ENCODE data around the gene ATE1. TPM values are rescaled to one million over a fixed set of nuclear protein-coding genes. Genes with fewer than 3 reads are reported as not detected.
A peak's percentile ranks its signal among the peaks of the same experiment; 100 is the strongest.
"Not testable (repeated sequence)": the region's sequence is repeated elsewhere in the genome, so short reads cannot be mapped to it uniquely, and the experiment has no call there.

ATE1 gene
- polyA plus RNA-seq, 2 of the 4 experiments (the other 2 are of a cell fraction), result 27.2 to 58.8 TPM

GRCh38 chr10:121930268-121931085 is 2.6 kb upstream of the ATE1 start:
- FAIRE-seq; POLR2A ChIA-PET; H3K4me3 ChIP-seq; ATAC-seq; H3K9me3 ChIP-seq; DNase-seq (ENCODE audit: low read depth in 1 of 2, low spot score in 1 of 2): not testable (repeated sequence)
- TF ChIP-seq ATOH8 (CRISPR knock-in tag; IDR thresholded peaks at IDR 0.05; ENCODE audit: low read depth), result peak; percentile 66; the same call in 1 of the 2 replicates
- peak; percentile 95 for TF ChIP-seq EHF (CRISPR knock-in tag; IDR thresholded peaks at IDR 0.05)
- TF ChIP-seq FOXS1 (CRISPR knock-in tag; IDR thresholded peaks at IDR 0.05), result peak; percentile 89; the same call in 1 of the 2 replicates
- peak; percentile 93 for TF ChIP-seq HEYL (CRISPR knock-in tag; IDR thresholded peaks at IDR 0.05)
- TF ChIP-seq HOXB13 (CRISPR knock-in tag; IDR thresholded peaks at IDR 0.05; ENCODE audit: low read depth), result peak; percentile 91
- TF ChIP-seq ZSCAN20 (CRISPR knock-in tag; IDR thresholded peaks at IDR 0.05), result peak; percentile 95
- peak; percentile 90 for TF ChIP-seq ZNF302 (CRISPR knock-in tag; IDR thresholded peaks at IDR 0.05)
- WGBS (ENCODE audit: missing lambda C conversion rate), result 52% methylated on average over 11 of the region's 11 CpGs
- H3K27ac ChIP-seq, result peak overlapping the region; percentile 70 to 97
- CTCF ChIA-PET, result interaction anchor here (0.8 kb wide), 1 partner anchor 212 kb away, joined by 5 read pairs; no protein-coding TSS in a partner anchor
- peaks cover 54% of the 10 kb centered on the region for H3K4me1 ChIP-seq
- peak overlapping the region; percentile 49 for H3K4me2 ChIP-seq

DNA sequence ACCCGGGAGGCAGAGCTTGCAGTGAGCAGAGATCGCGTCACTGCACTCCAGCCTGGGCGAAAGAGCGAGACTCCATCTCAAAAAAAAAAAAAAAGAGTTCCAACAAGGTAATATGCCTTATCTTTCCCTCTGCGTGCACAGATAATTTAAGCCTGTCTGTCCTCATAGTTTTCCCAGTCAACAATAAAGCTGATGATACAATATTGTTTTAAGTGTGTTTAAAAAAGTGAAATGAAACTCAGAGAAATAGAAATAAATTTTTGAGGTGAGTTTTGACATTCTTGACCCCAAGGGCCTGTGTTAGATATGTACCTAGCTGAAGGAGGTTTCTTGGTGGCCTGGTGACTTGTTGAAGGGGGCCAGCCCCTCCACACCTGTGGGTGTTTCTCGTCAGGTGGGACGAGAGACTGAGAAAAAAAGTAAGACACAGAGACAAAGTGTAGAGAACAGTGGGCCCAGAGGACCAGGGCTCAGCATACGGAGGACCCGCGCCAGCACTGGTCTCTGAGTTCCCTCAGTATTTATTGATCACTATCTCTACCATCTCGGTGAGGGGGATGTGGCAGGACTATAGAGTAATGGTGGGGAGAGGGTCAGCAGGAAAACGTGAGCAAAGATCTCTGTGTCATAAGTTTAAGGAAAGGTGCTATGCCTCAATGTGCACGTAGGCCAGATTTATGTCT is 1.9 kb upstream of the ATE1 start:
- 85% methylated on average over 14 of the region's 14 CpGs for WGBS (ENCODE audit: missing lambda C conversion rate)
- H3K9me3 ChIP-seq; FAIRE-seq; H3K4me3 ChIP-seq; DNase-seq (ENCODE audit: low read depth in 1 of 2, low spot score in 1 of 2); ATAC-seq; POLR2A ChIA-PET: not testable (repeated sequence)
- peaks cover 46% of the 10 kb centered on the region for H3K4me1 ChIP-seq
- H3K4me2 ChIP-seq, result peak overlapping the region; percentile 49; the same call in 2 of the 3 replicates
- CTCF ChIA-PET, result interaction anchor here (0.6 to 0.8 kb wide), 2 partner anchors 17 to 213 kb away, joined by 4 to 5 read pairs; no protein-coding TSS in a partner anchor
- H3K27ac ChIP-seq, result peak overlapping the region; percentile 70 to 97

DNA sequence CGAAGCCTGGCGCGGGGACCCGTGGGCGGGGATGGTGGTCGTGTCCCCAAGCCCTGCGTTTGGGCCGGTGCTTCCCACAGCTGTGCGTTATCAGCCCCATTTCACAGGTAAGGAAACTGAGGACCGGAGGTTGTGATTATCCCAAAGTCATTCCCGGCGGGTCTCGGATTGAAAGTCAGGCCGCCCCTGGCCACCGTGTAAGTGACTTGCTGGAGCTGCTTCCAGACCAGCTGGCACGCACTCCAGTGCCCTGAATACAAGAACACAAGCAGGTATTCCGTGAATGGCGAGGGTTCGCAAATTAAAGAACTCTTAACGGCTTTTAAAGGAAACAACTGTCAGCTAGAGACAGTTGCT is 675 bp upstream of the ATE1 start:
- no peak for TF ChIP-seq TFCP2L1 (CRISPR knock-in tag; IDR thresholded peaks at IDR 0.05)
- no peak for TF ChIP-seq CHD2 (IDR thresholded peaks at IDR 0.05; ENCODE audit: low read length, partially characterized antibody)
- TF ChIP-seq CHD4 (IDR thresholded peaks at IDR 0.05; ENCODE audit: borderline replicate concordance), result peak; percentile 94
- TF ChIP-seq RCOR1 (IDR thresholded peaks at IDR 0.05; ENCODE audit: low read depth, low read length), result 0 out of 2 replicates have a peak, but pooled peaks have one; percentile 39
- 0 out of 3 replicates have a peak, but pooled peaks have one; percentile 9 for TF ChIP-seq SMC3 (IDR thresholded peaks at IDR 0.05)
- no peak for TF ChIP-seq ATOH8 (CRISPR knock-in tag; IDR thresholded peaks at IDR 0.05; ENCODE audit: low read depth)
- TF ChIP-seq HDAC2 (IDR thresholded peaks at IDR 0.05), result peak; percentile 95
- peak; percentile 99 for TF ChIP-seq KDM1A (IDR thresholded peaks at IDR 0.05; ENCODE audit: low read depth)
- TF ChIP-seq POLR2A (IDR thresholded peaks at IDR 0.05; ENCODE audit: low read length), result peak; percentile 12; the same call in 1 of the 2 replicates
- TF ChIP-seq, protein P1, sequence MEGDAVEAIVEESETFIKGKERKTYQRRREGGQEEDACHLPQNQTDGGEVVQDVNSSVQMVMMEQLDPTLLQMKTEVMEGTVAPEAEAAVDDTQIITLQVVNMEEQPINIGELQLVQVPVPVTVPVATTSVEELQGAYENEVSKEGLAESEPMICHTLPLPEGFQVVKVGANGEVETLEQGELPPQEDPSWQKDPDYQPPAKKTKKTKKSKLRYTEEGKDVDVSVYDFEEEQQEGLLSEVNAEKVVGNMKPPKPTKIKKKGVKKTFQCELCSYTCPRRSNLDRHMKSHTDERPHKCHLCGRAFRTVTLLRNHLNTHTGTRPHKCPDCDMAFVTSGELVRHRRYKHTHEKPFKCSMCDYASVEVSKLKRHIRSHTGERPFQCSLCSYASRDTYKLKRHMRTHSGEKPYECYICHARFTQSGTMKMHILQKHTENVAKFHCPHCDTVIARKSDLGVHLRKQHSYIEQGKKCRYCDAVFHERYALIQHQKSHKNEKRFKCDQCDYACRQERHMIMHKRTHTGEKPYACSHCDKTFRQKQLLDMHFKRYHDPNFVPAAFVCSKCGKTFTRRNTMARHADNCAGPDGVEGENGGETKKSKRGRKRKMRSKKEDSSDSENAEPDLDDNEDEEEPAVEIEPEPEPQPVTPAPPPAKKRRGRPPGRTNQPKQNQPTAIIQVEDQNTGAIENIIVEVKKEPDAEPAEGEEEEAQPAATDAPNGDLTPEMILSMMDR (IDR thresholded peaks at IDR 0.05), result 0 out of 3 replicates have a peak, but pooled peaks have one; percentile 3
- ChIA-PET CTCF (interaction anchor here (0.7 to 1.4 kb wide), 4 partner anchors 23 to 184 kb away, joined by 3 to 4 read pairs (median 3); no protein-coding TSS in a partner anchor), POLR2A (interaction anchor here (1.0 to 1.7 kb wide), 10 partner anchors 8 to 446 kb away, joined by 3 to 9 read pairs (median 4); partner anchors contain the start of gene NSMCE4A)
- H3K4me3 ChIP-seq, result peak overlapping the region; percentile 88
- WGBS (ENCODE audit: missing lambda C conversion rate), result 6% methylated on average over 12 of the region's 20 CpGs
- FAIRE-seq, result no peak
- peak overlapping the region; percentile 77 for H3K4me2 ChIP-seq
- DNase-seq (ENCODE audit: low read depth in 1 of 2, low spot score in 1 of 2), result peak in 1 of 2 experiments; percentile 49
- peaks cover 44% of the 10 kb centered on the region for H3K4me1 ChIP-seq
- peak overlapping the region; percentile 96 to 97 for H3K27ac ChIP-seq
- H3K9me3 ChIP-seq, result no peaks in the 10 kb centered on the region
- ATAC-seq, result peak; percentile 2 to 6; a peak in 4 of 6 replicates

Measured in A549 (cell line).